ENCODE data around the gene P2RY6.

Gene P2RY6

DNA sequence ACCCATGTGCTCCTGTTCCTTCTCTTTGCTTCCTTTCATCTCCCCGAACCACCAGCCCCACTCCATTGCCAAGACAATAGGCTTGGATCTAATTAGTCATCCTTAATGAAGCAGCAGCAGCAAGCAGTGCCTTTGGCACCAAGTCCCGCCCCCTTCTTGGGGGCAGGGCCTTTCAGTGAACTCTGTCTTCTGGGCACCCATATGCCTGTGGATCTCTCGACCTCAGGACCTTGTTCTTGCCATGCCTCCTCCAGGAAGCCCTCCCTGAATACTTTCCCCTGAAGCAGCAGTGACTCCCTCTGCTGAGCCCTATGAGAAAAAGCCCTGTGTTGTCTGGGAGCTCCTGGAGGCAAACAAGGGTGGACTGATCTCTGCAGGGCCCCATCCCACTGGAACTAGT lies 68.0 kb downstream of the P2RY6 start:
- no peak for DNase-seq

DNA sequence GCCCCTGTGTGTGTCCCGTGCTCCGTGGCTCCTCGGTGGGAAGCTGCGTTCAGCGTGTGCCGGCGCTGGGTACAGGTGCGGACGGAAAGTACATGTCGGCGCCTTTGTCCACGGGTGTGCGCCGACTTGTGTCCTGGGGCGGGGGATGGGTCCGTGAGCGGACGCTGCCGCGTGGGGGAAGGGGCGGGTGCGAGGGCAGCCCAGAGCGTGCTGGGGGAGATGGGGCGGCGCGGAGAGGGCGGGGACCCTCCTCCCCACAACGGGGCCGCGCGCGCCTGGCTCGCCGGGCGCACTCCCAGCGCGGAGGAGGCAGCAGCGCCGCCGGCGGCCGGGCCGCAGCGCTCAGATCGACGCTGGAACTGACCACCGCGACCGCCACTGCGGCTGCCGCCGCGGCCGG lies 70.5 kb downstream of the P2RY6 start:
- DNase-seq, result no peak

DNA sequence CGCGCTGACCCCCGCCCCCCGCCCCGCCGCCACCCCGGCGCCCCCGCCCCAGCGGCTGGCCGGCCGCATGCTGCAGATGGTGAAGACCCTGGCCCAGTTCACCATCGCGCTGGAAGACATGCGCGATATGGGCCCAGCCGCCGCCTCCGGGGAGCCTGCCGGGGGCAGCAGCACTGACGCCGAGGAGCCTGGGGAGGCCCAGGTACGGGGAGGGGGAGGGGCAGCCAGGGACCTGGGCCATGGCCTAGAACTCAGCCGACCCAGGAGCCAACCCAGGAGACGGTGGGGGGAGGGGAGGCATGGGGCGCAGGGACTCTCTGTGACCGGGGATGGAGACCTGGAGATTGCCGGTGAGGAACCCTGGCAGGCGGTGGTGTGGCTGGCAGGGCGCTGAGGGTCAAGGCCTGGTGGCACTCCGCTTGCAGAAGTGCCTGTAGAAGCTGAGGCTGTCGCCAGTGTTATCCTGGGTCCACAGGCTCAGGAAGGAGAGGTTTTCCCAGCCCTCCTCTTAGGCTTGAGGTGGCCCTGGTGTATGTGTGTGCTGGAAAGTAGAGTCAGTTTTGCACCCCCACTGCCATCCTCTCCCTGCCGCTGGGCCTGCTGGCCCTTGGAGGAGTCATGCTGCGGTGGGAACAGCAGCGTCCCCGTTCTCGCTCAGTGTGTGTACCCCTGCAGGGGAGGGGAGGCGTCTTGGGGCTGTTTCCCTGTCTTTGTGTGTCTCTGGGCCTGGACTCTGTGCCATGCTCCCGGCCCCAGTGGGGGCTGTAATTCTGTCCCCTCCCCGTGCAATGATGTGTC lies 71.1 kb downstream of the P2RY6 start:
- no peak for DNase-seq

DNA sequence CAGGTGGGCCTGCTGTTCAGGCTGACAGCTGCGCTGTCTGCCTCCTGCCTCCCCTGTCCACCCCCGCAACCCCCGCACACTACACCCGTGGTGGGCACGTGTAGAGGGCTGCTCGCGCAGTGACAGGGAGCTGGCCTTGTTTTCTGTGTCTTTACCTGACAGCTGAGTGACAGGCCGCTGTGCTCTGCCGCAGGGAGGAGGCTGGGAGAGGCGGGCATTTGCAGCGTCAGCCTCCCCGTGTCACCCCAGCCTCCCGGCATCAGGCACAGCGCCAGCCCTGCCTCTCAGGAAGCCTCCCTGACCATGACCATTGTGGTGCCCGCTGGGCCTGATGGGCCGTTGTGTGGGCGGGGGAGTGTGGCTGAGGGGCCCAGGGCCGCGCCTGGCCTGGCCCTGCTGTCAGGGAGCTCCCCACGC lies 72.1 kb downstream of the P2RY6 start:
- no peak for DNase-seq

DNA sequence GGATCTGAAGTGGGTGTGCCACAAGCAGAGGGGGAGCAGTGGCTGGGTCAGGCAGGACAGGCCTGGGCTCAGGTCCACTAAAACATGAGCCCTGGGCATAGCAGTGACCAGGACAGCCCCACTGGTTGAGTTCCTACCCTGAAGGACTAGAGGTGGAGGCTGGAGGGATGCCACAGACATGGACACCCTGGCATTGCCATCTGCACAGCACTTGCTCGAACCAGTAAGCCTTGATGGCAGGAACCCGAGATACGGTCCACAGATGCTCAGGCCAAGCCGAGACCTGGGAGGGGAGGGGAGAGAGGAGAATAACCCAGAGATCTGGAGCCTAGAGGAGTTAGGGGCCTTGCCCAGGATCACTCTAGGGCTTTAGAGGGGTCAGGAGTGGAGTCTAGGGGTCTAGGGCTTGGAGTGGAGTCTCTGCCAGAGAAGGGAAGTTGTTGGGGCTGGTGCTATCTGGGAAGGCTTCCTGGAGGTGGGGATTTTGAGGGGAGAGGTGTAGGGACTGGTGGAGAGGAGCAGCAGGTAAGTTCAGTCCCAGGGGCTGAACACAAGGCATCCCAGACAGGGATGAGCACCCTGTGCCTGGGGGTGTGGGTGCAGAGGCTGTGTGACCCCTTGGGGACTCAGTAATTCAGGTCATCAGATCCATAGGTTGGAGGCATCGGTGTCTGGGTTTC lies 73.5 kb downstream of the P2RY6 start:
- no peak for DNase-seq

DNA sequence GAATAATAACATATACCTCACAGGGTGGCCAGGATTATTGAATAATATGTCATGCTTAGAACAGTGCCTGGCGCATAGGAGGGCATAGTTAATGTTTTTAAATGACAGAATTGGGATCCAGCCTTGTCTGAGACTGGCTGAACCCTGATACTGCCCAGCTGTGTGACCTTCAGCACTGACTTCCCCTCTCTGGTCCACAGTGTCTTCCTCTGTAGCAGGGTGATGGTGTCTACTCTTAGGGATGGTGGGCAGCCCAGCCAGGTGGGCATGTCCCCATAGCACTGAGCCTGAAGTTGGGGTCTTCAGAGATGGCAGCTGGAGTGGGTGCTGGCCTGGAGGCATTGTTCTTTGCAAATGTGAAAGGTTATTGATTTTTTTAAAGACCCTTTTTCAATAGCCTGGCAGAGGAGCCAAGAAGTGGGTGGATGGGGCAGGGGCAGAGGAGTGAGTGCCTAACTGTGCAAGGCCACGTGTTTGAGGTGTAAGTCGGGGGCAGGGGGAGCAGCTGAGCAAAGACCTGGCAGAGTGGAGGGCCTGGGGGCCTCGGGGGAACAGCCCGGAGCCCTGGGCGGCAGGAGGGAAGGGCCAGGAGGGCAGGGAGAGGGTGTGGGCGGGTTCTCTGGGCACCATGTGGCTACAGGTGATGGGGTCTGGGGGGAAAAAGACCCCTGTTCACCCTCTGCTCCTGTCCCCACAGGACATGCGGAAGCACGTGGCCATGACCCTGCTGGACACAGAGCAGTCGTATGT lies 74.2 kb downstream of the P2RY6 start:
- no peak for DNase-seq

DNA sequence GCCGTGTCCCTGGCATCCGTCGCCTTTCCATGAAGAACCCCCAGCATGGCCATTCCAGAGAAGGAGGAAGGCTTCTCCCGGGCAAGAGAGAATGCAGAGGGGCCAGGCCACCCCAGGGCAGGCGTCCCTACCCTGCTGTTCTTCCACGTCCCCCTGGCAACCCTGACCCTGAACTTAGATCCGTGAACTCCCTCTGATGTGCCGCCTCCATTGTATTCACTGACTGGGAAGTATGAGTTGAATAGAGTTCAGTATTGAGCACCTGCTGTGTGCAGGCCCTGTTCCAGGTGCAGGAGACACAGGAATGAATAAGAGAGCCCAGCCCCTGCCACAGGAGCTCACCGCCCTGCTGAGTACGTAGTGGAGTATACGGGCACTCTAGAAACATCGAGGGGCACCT lies 74.9 kb downstream of the P2RY6 start:
- no peak for DNase-seq
